ENCODE measurements around the gene PRKN.

- TF ChIP-seq GATA2 (IDR thresholded peaks at IDR 0.05; ENCODE audit: insufficient read depth, insufficient read length, low read depth, low read length) (no peak), EZH2 (IDR thresholded peaks at IDR 0.05; ENCODE audit: borderline replicate concordance, low read depth, low read length, severe bottlenecking) (no peak), MYC (IDR thresholded peaks at IDR 0.05; ENCODE audit: low read depth, low read length) (no peak), CTCF (IDR thresholded peaks at IDR 0.05; ENCODE audit: extremely low read depth in 1 of 2, insufficient read depth in 1 of 2, low read depth in 1 of 2, low read length in 2 of 2) (no peak)
These were observed 1350.5 kb downstream of the PRKN start for GRCh38 chr6:161377116-161377515.

All from endothelial cell of umbilical vein (primary cell).